HG02642 (cell line): ENCODE measurements around the gene MUC12.
"Not testable (repeated sequence)": the region's sequence is repeated elsewhere in the genome, so short reads cannot be mapped to it uniquely, and the experiment has no call there.

Experiments used
- ATAC-seq: cut with Tn5 transposase; IDR thresholded peaks from one replicate; pipeline ENCODE4 v1.9.1; 2021; ENCODE audit warnings: mild to moderate bottlenecking; ENCODE audit not compliant: unreplicated experiment, poor library complexity

The MUC12 gene, protein sequence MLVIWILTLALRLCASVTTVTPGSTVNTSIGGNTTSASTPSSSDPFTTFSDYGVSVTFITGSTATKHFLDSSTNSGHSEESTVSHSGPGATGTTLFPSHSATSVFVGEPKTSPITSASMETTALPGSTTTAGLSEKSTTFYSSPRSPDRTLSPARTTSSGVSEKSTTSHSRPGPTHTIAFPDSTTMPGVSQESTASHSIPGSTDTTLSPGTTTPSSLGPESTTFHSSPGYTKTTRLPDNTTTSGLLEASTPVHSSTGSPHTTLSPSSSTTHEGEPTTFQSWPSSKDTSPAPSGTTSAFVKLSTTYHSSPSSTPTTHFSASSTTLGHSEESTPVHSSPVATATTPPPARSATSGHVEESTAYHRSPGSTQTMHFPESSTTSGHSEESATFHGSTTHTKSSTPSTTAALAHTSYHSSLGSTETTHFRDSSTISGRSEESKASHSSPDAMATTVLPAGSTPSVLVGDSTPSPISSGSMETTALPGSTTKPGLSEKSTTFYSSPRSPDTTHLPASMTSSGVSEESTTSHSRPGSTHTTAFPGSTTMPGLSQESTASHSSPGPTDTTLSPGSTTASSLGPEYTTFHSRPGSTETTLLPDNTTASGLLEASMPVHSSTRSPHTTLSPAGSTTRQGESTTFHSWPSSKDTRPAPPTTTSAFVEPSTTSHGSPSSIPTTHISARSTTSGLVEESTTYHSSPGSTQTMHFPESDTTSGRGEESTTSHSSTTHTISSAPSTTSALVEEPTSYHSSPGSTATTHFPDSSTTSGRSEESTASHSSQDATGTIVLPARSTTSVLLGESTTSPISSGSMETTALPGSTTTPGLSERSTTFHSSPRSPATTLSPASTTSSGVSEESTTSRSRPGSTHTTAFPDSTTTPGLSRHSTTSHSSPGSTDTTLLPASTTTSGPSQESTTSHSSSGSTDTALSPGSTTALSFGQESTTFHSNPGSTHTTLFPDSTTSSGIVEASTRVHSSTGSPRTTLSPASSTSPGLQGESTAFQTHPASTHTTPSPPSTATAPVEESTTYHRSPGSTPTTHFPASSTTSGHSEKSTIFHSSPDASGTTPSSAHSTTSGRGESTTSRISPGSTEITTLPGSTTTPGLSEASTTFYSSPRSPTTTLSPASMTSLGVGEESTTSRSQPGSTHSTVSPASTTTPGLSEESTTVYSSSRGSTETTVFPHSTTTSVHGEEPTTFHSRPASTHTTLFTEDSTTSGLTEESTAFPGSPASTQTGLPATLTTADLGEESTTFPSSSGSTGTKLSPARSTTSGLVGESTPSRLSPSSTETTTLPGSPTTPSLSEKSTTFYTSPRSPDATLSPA (N-terminal part only)

DNA sequence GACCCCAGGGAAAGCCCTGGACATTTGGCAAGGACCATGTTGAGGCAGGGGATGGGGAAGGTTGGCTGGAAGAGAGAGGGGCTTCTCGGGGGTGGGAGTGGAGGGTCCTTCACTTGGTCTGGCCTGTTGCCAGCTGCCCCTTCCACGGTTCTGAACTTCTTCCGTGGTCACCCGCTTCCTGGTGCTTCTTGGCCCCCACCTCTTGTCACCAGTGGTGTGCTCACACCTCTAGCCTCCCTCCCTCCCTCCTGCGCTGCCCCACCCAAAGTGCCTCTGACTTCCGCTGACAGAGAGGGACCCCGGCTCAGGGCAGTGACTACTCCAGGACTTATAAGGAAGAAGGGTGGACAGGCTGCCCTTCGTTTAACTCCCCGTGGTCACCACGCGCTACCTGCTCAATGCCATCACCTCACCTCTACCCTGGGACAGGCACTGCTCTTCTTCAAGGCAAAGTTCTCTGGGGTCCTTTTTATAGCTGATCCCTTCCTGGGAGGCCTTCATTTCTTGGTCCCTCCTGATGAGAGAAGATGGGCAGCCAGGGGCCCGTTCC lies at the start of gene MUC12:
Gene MUC12 (plus strand): TSS at position 500 of the 550 bp plus-strand sequence. CDS start 58 bp downstream, outside the sequence.
- no peak for ATAC-seq

DNA sequence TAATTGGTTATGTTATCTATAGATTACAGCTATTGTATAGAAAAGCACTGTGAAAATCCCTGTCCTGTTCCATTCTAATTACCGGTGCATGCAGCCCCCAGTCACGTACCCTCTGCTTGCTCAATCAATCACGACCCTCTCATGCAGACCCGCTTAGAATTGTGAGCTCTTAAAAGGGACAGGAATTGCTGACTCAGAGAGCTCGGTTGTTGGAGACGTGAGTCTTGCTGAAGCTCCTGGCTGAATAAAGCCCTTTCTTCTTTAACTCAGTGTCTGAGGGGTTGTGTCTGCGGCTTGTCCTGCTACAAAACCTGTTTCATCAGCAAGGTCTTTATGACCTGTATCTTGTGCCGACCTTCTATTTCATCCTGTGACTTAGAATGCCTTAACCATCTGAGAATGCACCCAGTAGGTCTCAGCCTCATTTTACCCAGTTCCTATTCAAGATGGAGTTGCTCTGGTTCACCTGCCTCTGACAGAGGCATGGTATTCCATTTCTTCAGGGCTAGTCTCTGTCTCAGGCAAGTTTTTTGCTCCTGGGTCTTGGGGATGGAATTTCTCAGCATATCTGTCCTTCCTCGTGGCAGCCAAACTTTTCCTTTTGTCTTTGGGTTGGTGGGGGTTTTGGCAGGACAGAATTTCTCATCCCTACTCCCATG lies 49.5 kb upstream of the MUC12 start:
- ATAC-seq, result not testable (repeated sequence)

DNA sequence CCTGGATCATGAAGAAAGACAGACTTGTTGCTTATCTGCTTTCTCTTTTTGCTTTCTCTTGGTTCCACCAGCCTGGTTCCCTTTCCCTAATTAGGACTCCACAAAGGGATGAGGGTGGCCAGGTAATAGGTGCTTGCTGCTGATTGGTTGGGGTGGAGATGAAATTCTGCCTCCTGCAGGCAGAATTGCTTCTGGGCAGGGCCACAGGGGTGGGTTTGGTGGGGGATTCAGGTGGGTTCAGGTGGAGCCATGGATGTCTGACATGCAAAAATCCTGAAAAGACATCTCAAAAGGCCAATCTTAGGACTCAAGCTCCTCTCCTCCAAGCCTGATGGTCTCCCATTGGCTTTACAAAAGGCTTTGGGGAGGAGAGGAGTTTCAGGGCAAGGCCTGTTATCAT lies 48.3 kb upstream of the MUC12 start:
- ATAC-seq, result no peak

DNA sequence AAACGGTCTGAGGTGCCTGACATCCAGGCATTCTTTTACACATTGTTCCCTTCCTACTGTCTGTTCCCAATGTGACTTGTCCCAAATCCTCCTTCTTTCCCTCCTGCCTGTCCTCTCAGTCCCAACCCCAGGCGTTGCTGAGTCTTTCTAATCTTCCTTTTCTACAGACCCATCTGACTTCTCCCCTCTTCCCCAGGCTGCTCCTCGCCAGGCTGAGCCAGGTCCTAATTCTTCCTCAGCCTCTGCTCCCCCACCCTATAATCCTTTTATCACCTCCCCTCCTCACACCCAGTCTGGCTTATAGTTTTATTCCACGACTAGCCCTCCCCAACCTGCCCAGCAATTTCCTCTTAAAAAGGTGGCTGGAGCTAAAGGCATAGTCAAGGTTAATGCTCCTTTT lies 45.7 kb upstream of the MUC12 start:
- not testable (repeated sequence) for ATAC-seq

DNA sequence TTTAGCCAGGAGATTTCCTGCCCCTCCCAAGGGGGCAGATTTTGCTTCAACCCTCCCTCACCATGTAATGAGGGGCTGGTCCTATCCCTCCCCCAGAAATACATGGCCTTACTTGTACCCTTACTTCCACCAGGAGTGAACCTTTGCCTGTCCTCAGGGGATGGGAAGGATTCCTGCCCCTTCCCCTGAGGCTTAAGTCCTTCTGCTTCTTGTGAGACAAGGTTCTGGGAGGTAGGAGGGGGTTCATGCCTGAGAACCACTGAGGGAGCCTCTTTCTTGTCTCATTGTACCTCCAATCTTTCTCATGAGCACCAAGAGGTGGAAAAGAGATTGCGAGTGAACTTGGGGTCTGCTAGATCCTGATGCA lies 39.6 kb upstream of the MUC12 start:
- ATAC-seq, result no peak

DNA sequence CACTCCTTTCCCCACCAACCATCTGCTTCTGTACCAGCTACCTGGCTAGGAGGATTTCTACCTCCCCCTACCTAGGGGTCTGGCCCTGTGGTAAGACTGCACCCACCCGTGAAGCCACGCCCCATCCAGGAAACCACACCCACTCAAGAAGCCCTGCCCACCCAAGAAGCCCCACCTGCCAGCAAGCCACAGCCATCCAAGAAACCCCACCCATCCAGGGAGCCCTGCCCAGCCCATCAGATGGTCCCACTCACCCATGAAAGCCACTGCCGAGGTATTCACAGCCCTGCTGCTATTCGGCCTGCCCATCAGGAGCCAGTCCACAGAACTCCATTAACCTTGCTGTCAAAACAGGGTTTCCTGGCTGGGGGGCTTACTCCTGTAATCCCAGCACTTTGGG lies 35.6 kb upstream of the MUC12 start:
- no peak for ATAC-seq

DNA sequence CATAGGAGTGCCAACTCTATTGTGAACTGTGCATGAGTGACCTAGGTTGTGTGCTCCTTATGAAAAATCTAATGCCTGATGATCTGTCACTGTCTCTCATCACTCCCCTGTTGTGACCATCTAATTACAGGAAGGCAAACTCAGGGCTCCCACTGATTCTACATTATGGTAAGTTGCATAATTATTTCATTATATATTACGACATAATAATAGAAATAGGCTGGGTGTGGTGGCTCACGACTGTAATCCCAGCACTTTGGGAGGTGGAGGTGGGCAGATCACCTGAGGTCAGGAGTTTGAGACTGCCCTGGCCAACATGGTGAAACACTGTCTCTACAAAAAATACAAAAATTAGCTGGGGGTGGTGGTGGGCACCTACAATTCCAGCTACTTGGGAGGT lies 34.0 kb upstream of the MUC12 start:
- not testable (repeated sequence) for ATAC-seq

DNA sequence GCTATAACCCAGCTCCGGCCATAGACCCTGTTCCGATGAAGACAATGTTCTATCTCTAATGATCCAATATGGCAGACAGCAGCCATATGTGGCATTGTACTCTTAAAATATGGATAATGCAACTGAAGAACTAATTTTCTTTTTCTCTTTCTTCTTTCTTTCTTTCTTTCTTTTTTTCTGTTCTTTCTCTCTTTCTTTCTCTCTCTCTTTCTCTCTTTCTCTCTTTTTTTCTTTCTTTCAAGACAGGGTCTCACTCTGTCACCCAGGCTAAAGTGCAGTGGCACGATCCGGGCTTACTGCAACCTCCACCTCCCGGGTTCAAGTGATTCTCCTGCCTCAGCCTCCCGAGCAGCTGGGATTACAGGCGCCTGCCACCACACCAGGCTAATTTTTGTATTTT lies 33.2 kb upstream of the MUC12 start:
- ATAC-seq, result not testable (repeated sequence)

DNA sequence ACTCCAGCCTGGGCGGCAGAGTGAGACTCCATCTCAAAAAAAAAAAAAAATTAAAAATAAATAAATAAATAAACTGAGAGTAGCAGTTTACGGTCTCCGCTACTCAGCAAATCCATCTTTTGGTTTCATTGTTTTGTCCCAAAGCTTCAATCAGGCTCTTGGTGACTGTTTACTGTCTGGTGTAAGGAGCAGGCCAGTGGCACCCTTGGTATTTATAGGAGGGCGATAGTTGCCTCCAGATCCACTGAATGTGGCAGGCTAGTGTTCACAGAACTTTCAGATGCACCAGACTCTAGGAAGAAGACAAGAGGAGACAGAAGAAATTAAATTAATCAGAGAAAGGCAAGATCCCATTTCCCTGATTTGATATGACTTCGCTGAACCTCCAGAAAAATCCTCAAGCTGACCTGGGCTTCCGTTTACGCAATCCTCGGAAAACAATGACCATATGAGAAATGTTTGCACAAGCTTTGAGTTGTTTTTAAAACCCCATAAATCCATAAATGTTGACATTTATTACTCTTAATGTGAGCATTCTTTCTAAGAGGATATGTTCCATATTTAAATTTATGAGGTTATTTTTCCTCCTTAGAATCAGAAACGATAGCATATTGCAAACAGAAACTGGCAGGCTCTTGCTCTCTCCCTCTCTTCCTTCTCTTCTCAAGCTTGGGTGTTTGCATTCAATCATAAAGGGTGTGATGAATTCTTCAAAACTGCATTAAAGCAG lies 27.2 kb upstream of the MUC12 start:
- no peak for ATAC-seq

DNA sequence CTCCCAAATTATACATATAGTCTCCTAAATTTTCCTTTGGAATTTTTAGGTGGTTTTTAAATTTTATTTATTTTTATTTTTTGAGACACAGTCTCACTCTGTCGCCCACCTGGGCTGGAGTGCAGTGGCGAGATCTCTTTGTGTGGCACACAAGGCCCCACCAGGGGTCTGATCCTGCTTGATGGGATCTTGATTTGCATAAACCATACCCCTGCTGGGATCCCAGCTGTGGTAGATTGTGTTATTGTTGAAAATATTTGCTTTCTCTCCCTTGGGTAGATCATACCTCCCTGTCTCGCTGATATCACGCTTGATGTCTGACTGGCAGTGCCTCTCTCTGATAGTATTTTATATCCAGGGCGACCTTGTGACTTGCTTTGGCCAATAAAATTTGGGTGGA lies 25.7 kb upstream of the MUC12 start:
- no peak for ATAC-seq

DNA sequence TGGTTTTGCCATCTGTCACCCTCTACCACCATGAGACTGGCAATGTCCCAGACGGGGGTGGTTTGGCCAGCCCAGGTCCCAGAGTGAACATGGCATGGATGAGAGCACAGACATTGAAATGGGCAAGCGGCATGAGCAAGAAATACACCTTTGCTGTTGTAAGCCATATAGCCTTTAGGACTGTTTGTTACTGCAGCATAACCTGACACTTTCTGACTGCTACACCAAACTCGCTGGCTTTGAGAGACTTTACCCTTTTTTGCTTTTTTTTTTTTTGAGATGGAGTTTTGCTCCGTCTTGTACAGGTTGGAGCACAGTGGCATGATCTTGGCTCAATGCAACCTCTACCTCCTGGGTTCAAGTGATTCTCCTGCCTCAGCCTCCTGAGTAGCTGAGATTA lies 25.2 kb upstream of the MUC12 start:
- no peak for ATAC-seq

DNA sequence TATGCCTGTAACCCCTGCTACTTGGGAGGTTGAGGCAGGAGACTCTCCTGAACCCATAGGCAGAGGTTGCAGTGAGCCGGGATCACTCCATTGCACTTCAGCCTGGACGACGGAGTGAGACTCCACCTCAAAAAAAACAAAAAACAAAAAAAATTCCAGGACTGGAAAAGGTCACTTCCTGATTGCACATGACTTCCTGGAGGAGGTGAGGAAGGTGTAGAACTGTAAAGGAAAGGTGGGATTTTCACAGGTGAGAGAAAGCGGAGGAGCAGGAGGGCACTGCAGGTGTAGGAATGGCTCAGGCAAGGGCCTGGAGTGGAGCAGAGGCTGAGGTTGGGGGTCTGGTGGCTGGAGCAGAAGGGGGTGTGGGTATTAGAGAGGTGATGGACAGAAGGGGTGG lies 23.3 kb upstream of the MUC12 start:
- no peak for ATAC-seq

DNA sequence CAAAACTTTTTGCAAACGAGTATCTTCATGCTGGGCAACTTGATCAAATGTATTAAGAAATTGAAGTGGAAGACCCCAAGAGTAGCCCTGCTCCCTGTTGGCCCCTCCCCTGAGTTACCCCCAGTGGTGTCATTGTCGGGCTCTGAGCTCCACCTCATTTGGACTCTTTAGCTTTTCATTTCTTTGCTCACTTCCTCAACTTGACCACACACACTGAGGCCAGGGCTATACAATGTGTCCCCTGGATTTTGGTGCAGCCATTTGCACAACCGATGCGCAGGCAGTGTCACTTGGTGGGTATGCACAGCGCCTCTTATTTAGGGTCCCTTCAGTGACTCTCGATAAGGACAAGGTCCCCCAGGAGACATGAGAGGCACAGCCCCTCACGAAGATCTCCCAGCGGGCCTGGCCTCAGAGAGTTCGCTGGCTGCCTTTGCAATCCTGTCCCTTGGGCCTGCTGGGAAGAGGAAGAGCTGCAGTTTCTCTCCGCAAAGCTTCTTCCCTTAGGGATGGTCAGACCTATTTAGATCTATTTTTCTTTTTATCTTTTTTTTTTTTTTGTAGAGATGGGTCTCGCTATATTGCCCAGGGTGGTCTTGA lies 22.5 kb upstream of the MUC12 start:
- ATAC-seq, result no peak

DNA sequence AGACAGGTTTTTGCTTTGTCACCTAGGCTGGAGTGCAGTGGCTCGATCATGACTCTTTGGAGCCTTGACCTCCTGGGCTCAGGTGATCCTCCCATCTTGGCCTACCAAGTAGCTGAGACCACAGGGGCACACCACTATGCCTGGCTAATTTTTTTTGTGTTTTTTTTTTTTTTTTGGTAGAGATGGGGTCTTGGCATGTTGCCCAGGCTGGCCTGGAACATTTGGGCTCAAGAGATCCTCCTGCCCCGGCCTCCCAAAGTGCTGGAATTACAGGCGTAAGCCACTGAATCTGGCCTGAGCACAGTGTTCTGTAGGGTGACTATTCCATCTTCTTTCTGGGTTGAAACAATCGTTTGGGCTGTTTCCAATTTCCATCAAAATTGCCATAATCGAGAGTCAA lies 21.6 kb upstream of the MUC12 start:
- no peak for ATAC-seq

DNA sequence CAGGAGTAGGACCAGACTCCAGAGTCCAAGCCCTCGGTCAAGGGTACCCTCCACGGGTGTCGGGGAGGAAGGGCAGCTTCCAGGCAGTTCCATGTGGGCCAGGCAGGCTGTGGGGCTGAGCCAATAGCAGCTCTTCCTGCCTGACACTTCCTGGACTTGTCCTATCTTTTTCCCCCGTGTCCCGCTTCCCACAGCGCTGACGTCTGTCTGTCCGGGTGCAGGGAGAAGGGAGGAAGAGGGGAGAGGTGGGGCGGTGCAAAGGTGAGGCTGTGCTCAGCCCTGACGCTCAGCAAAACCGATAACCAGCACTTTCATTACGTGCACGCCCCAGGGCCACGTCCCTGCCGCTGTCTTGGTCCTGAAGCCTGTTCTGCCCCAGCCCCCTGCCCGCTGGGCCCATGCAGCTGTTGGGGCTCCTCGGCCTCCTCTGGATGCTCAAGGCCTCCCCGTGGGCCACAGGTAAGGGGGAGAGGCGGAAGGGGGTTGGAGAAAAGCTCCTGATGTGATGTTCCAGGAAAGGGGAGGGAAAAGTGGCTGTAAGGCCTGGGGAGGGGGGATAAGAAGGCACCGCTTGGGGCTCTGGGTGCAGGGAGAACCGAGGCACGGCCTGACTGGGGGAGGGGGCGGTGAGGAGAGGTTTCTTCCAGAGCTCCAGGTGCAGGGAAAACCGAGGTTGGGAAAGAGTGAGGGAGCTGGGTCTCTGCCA lies 20.0 kb upstream of the MUC12 start, which contains the start of gene MUC3A:
Gene MUC3A (plus strand): TSS at position 308 of the 706 bp plus-strand sequence. CDS start 91 bp downstream, at position 399.
- ATAC-seq, result no peak

DNA sequence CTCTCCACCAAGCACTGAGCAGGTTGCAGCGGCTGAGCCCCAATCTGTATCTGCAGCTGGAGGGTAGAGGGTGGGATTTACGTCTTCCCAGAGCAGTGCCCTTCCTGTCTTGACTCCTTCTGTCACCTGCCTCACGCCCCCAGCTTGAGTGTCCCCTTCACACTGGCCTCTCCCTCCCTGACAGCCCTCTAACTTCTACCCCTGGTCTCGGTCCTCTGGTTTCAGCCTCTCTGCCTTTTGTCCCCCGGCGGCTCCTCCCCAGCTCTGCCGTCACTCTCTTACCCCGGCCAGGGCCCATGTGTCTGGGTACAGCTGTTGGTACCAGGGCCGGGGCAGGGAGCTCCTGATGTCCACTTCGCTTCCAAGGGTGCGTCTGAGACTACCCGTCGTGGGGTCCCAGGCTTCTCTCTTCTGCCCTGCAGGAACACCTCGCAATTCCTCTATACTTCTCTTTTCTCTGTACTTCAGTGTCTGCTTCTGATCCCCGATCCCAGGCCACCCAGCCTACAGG lies 19.4 kb upstream of the MUC12 start:
- no peak for ATAC-seq

DNA sequence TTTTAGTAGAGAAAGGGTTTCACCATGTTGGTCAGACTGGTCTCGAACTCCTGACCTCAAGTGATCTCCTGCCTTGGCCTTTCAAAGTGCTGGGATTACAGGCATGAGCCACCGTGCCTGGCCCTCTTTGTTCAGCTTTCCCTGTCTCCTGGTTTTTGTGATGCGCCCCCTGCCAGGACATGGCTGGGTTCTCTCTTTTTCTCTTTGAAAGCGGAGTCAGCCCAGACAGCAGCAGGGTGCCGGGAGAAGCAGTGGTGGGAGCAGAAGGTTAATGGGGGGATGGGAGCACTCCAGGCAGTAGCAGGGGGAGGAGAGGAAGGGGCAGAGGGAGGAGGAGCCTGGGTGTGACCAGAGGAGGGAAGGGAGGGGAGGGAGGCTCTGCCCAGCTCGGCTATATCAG lies 18.2 kb upstream of the MUC12 start:
- ATAC-seq, result no peak
